ENCODE results near the gene ROBO1.

Gene ROBO1

DNA sequence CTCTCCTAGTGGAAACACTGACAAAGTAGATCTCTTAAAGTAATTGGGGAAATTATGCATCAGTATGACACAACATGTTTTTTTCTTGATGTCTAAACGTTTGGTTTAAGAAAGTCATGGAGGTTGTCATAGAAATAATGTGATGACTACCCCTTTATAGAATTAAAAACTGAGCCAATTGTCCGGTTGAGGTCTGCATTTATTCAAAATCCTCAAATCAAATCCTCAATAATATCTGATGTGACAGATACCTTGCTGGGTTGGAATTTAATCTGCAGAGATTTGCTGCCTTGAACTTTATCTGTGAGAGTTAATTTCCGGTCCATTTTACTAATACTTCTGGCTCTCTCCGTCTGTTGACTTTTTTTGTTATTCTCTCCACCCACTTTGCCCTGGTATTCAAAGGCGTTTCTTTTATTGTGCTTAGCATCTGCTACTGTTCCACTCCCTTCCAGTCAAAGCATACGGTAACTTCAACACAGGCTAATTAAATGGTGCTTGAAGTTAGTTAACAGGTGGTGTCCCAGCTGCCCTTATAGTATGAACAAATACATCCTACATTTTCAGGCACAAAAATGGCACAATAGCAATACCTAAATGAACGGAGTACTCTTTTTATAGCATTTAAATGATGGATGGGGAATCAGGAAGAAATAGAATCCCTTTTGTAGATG, 628.3 kb downstream of the ROBO1 start:
- no peak overlapping the region for H3K4me3 ChIP-seq (ENCODE audit: low read depth, low read length)
- no peak for TF ChIP-seq CTCF (IDR thresholded peaks at IDR 0.05; ENCODE audit: low read depth, low read length, missing control alignments)
- DNase-seq (ENCODE audit: low read depth) = no peak

GRCh38 chr3:79125313-79125984, 642.3 kb downstream of the ROBO1 start:
- no peak for TF ChIP-seq CTCF (IDR thresholded peaks at IDR 0.05; ENCODE audit: low read depth, low read length, missing control alignments)
- no peak overlapping the region for H3K4me3 ChIP-seq (ENCODE audit: low read depth, low read length)
- DNase-seq (ENCODE audit: low read depth) = no peak

- no peak for DNase-seq (ENCODE audit: low read depth)
- H3K4me3 ChIP-seq (ENCODE audit: low read depth, low read length) = no peak overlapping the region
- no peak for TF ChIP-seq CTCF (IDR thresholded peaks at IDR 0.05; ENCODE audit: low read depth, low read length, missing control alignments)
Observed at GRCh38 chr3:79115458-79115857, 652.3 kb downstream of the ROBO1 start.

DNA sequence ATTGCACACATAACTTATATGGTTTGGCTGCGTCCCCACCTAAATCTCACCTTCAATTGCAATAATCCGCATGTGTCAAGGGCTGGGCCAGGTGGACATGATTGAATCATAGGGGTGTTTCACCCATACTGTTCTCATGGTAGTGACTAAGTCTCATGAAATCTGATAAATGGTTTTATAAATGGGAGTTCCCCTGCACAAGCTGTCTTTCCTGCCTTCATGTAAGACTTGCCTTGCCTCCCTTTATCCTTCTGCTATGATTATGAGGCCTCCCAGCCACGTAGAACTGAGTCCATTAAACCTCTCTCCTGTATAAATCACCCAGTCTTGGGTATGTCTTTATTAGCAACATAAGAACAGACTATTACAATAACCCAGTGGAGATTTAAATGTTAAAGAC, 653.9 kb downstream of the ROBO1 start:
- no peak overlapping the region for H3K4me3 ChIP-seq (ENCODE audit: low read depth, low read length)
- no peak for TF ChIP-seq CTCF (IDR thresholded peaks at IDR 0.05; ENCODE audit: low read depth, low read length, missing control alignments)
- DNase-seq (ENCODE audit: low read depth) = no peak

DNA sequence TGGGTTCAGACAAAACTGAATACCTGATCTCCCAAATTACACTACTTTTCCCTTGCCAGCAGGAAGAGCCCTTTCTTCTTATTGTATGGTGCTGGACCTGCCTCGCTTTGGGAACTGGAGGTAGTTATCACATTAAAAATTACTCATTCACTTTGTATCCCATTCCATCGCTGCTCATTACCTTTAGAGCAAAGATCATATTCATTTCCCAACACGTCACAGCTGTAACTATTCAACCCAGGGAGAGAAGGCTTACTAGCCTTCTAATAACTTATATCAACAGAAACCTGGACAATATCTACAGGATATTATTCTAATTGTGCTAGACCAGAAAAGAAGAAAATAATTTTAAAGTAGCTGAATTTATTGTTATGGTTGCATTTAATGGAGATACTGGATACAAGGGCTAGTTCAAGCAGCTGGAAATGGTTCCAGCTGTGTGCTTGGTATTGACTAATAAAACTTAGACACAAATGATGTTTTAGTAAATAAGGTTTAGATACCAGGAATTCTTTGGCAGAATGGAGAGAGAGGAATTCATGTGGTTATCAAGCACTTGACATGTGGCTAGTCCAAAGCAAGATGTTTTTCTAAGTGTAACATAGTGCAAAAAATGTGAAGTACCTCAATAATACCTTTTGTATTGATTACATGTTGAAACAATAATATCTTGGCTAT, 656.3 kb downstream of the ROBO1 start:
- no peak overlapping the region for H3K4me3 ChIP-seq (ENCODE audit: low read depth, low read length)
- no peak for DNase-seq (ENCODE audit: low read depth)
- no peak for TF ChIP-seq CTCF (IDR thresholded peaks at IDR 0.05; ENCODE audit: low read depth, low read length, missing control alignments)

DNA sequence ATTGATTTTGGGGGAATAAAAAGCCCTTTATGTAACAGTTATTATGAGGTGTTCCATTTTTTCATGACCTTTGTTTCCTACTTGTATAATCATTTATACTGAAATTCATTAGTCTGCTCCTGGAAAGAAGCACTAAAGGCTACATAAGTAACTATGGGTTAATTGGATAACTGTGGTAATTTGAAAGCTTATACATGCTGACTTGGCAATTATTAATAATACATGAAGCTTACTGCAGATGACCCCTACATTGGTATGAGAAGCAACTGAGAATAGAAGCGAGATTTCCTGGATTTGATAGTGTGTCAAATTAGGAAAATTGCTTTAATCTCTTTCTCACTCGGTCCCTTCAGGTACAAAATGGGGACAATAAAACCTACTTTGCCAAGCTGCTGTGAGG, 658.0 kb downstream of the ROBO1 start:
- no peak for DNase-seq (ENCODE audit: low read depth)
- no peak for TF ChIP-seq CTCF (IDR thresholded peaks at IDR 0.05; ENCODE audit: low read depth, low read length, missing control alignments)

More for the DNA sequence above, 658.0 kb downstream of the ROBO1 start:
- no peak overlapping the region for H3K4me3 ChIP-seq (ENCODE audit: low read depth, low read length)
